Measurements from ENCODE around the gene TIPARP.
A peak's percentile ranks its signal among the peaks of the same experiment; 100 is the strongest.

The TIPARP gene

DNA sequence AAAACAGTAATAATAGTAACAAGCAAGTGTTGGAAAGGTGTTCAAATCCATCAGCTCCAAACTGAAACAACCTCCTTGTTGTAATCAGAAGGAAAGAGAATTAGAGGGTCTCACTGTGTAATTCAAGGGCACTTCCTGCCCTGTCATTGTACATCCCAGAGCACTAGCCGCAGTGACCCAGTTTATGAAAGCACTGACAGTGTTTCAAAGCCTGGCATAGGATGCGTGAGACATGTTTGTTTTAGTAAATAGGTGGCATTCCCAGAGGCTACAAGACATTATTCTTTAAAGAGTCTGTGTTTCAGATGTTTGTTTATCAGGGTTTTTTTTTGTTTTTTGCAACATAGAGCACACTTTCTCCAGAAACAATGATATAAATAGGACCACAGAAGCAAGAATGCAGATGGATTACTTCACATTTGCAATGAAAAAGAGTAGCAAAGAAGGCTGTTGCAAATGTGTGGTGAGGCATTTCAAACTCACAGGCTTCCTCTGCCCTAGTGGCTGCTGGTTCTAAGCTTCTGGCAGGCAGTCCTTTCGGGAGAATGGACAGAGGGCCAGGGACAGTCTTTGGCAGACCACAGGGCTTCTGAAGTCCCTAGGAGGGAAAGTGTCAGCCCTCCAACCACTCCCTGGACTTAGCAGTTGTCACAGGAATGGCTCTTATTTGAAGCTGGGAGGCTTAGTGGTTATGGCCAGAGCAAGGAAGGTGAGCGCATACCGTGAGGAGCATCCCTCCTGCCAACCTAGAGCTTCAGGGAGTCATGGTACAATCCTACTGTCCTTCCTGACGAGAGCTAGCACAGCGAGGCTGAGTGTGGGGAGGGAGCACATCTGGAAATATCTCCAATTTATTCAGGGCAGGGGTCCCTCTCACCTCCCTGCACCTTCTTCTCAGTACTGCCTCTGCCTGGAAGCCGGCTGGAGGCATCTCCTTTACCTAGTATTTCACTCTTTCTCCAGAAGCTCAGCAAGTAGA, 31.4 kb upstream of the TIPARP start:
- H3K4me3 ChIP-seq (replicated peaks; ENCODE audit: low read depth, low read length), result no peak overlapping the region
- no peaks in the 10 kb centered on the region for H3K36me3 ChIP-seq (ENCODE audit: control insufficient read depth, insufficient read depth, low read length)
- no peaks in the 10 kb centered on the region for H3K27me3 ChIP-seq (replicated peaks; ENCODE audit: control insufficient read depth, insufficient read depth, low read length)
- no peak for DNase-seq (ENCODE audit: extremely low read depth, insufficient read length)
- TF ChIP-seq, protein P1, sequence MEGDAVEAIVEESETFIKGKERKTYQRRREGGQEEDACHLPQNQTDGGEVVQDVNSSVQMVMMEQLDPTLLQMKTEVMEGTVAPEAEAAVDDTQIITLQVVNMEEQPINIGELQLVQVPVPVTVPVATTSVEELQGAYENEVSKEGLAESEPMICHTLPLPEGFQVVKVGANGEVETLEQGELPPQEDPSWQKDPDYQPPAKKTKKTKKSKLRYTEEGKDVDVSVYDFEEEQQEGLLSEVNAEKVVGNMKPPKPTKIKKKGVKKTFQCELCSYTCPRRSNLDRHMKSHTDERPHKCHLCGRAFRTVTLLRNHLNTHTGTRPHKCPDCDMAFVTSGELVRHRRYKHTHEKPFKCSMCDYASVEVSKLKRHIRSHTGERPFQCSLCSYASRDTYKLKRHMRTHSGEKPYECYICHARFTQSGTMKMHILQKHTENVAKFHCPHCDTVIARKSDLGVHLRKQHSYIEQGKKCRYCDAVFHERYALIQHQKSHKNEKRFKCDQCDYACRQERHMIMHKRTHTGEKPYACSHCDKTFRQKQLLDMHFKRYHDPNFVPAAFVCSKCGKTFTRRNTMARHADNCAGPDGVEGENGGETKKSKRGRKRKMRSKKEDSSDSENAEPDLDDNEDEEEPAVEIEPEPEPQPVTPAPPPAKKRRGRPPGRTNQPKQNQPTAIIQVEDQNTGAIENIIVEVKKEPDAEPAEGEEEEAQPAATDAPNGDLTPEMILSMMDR (IDR thresholded peaks at IDR 0.05; ENCODE audit: insufficient read depth, low read length, poor library complexity, severe bottlenecking), result no peak

DNA sequence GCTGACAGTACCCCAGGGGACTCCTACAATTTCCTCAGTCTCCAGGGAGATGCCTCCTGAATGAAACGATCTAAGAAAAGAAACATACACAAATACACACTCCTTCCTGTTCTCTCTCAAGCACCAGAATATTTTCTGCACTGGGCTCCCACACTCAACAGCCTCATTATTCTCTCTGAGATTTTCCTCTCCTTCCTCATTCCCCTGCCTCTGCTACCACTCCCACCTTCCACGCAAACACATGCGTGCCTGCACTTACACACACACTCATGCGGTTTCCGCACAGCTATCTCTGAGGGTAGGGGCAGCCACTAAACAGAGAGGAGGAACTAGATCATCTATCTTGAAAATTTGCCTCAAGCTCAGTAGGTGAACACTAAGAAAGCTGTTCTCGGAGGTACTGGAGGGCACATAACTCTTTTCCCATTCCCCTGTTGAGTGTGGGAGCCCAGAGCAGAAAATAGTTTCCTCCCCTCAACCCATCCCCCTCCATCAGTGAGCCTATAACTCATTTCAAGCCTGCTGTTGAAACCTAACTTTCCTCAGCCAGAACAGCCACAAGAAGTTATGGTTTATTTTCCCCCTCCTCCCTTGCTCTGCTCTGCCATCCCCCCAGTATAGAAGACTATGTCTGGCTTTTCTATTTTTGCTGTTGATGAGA, 30.5 kb upstream of the TIPARP start:
- Histone ChIP-seq H3K27me3 (replicated peaks; ENCODE audit: control insufficient read depth, insufficient read depth, low read length) (no peaks in the 10 kb centered on the region), H3K4me3 (replicated peaks; ENCODE audit: low read depth, low read length) (no peak overlapping the region; the same call in 1 of the 2 replicates), H3K36me3 (ENCODE audit: control insufficient read depth, insufficient read depth, low read length) (no peaks in the 10 kb centered on the region)
- TF ChIP-seq, protein P1 (IDR thresholded peaks at IDR 0.05; ENCODE audit: insufficient read depth, low read length, poor library complexity, severe bottlenecking), result no peak
- peak; percentile 17 for DNase-seq (ENCODE audit: extremely low read depth, insufficient read length)

DNA sequence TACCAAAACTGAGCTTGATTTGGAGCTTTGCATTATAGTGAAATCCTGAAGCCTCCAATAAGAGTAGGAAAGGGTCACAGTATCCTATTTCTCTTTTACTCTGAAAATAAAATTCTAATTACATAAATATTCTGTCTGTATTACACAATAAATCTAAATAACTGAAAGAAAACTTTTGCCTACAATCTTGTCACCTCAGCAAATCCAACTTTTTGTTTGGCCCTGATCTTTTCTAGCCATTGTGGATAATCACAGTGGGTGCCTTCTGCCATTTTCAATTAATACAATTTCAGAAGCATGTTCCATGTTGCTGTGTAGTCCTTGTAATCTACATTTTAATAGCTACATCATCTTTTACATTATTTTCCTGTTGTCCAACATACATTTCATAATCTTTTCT, 29.4 kb upstream of the TIPARP start:
- DNase-seq (ENCODE audit: extremely low read depth, insufficient read length), result no peak
- no peaks in the 10 kb centered on the region for H3K36me3 ChIP-seq (ENCODE audit: control insufficient read depth, insufficient read depth, low read length)
- no peak overlapping the region for H3K4me3 ChIP-seq (replicated peaks; ENCODE audit: low read depth, low read length)
- TF ChIP-seq, protein P1 (IDR thresholded peaks at IDR 0.05; ENCODE audit: insufficient read depth, low read length, poor library complexity, severe bottlenecking), result no peak
- no peaks in the 10 kb centered on the region for H3K27me3 ChIP-seq (replicated peaks; ENCODE audit: control insufficient read depth, insufficient read depth, low read length)

DNA sequence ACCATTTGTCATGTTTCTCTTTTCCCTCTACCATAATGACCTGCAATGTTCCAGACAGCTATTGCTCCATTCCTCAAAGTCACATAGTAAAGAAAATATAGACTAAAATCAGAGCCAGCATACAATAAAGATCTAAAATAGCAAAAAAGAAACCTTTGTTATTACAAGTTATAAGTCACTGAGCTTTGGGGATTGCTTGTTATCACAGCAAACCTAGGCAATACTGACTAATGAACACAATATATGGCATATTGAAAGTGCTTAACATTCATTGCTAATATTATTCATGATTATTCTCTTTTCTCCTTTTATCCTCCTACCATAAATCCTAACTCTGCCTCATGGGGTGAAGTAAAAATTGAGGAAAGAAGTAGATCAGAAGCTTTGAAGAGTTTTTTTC, 27.4 kb upstream of the TIPARP start:
- no peak overlapping the region for H3K4me3 ChIP-seq (replicated peaks; ENCODE audit: low read depth, low read length)
- H3K27me3 ChIP-seq (replicated peaks; ENCODE audit: control insufficient read depth, insufficient read depth, low read length), result no peaks in the 10 kb centered on the region
- H3K36me3 ChIP-seq (ENCODE audit: control insufficient read depth, insufficient read depth, low read length), result no peaks in the 10 kb centered on the region
- TF ChIP-seq, protein P1 (IDR thresholded peaks at IDR 0.05; ENCODE audit: insufficient read depth, low read length, poor library complexity, severe bottlenecking), result no peak
- no peak for DNase-seq (ENCODE audit: extremely low read depth, insufficient read length)

DNA sequence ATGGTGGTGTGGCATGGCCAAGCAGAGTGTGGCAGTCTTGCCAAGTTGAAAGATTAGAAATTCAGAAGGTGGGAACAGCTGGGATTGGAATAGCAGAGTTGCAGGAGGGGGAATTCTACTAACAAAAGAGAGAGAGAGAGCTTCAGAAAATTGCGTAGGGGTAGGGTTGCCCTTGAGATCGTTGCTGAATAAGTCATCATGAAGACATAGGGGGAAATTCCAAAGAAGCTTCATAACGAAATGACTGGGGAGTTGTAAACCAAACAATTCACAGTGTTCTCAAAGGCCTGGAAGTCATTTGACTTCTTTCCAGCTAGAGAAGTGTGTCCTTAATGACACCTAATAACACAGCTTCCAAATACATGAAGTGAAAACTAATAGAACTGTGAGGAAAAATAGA, 26.3 kb upstream of the TIPARP start:
- TF ChIP-seq, protein P1 (IDR thresholded peaks at IDR 0.05; ENCODE audit: insufficient read depth, low read length, poor library complexity, severe bottlenecking), result no peak
- H3K36me3 ChIP-seq (ENCODE audit: control insufficient read depth, insufficient read depth, low read length), result no peaks in the 10 kb centered on the region
- no peak overlapping the region for H3K4me3 ChIP-seq (replicated peaks; ENCODE audit: low read depth, low read length)
- DNase-seq (ENCODE audit: extremely low read depth, insufficient read length), result peak; percentile 13
- no peaks in the 10 kb centered on the region for H3K27me3 ChIP-seq (replicated peaks; ENCODE audit: control insufficient read depth, insufficient read depth, low read length)

Measured in GM06990 (cell line).